Spleen (tissue), 7 donors: ENCODE data around the gene DLX3.

Experiments used
- POLR2A ChIP-seq, 3 donors: fragments of 450-650 bp; IDR thresholded peaks; one replicate each; pipeline ENCODE4 v1.5.1; 2017; ENCODE audit warnings: antibody characterized with exemption in 3 of 3, mild to moderate bottlenecking in 1 of 3
- POLR2AphosphoS5 ChIP-seq, 3 donors: sonication (generic); formaldehyde crosslinking; IDR thresholded peaks; one replicate each; pipeline ENCODE4 v1.5.1; 2017; ENCODE audit warnings: antibody characterized with exemption in 3 of 3
- TF ChIP-seq, protein P1 (sequence below), 11 experiments: fragments of 200-600 bp in 7 of 11; fragments of 450-650 bp in 4 of 11; sonication (generic) in 4 of 11; IDR thresholded peaks in 8 of 11; conservative IDR thresholded peaks in 3 of 11; 1 replicate in 7 of 11; 2 replicates in 4 of 11; pipeline versions ENCODE4 v1.4.0 to v1.8.0; 2016 to 2021; ENCODE audit warnings: antibody characterized with exemption in 11 of 11, inconsistent platforms in 4 of 11, mild to moderate bottlenecking in 1 of 11
- donor health status: DM: no; HTN: no; CAD: no; lungs with moderate emphysema.
- donor health status: DM: no; HTN: no; CAD: no.
- donor health status: DM: no; HTN: no; CAD: no.

- TF ChIP-seq, protein P1, sequence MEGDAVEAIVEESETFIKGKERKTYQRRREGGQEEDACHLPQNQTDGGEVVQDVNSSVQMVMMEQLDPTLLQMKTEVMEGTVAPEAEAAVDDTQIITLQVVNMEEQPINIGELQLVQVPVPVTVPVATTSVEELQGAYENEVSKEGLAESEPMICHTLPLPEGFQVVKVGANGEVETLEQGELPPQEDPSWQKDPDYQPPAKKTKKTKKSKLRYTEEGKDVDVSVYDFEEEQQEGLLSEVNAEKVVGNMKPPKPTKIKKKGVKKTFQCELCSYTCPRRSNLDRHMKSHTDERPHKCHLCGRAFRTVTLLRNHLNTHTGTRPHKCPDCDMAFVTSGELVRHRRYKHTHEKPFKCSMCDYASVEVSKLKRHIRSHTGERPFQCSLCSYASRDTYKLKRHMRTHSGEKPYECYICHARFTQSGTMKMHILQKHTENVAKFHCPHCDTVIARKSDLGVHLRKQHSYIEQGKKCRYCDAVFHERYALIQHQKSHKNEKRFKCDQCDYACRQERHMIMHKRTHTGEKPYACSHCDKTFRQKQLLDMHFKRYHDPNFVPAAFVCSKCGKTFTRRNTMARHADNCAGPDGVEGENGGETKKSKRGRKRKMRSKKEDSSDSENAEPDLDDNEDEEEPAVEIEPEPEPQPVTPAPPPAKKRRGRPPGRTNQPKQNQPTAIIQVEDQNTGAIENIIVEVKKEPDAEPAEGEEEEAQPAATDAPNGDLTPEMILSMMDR (IDR thresholded peaks at IDR 0.05 in 8 of 11, conservative IDR thresholded peaks at IDR 0.05 in 3 of 11) = no peak
- TF ChIP-seq POLR2A (IDR thresholded peaks at IDR 0.05) (no peak), POLR2AphosphoS5 (IDR thresholded peaks at IDR 0.05) (peak; percentile 61 to 65 (median 62))
These were observed 42.5 kb upstream of the DLX3 start for GRCh38 chr17:50037321-50038107.
